HG03571 (cell line): ENCODE results near the gene UBE2D2.
A peak's percentile ranks its signal among the peaks of the same experiment; 100 is the strongest.

Source experiments
- ATAC-seq: cut with Tn5 transposase; IDR thresholded peaks from one replicate; pipeline ENCODE4 v1.9.1; 2021; ENCODE audit not compliant: unreplicated experiment

The UBE2D2 gene

GRCh38 chr5:139659695-139660101, 98.6 kb downstream of the UBE2D2 start:
- no peak for ATAC-seq

GRCh38 chr5:139660105-139660922, 99.2 kb downstream of the UBE2D2 start:
- ATAC-seq: no peak

- ATAC-seq: peak; percentile 30
Measured at GRCh38 chr5:139660923-139661814, 100.0 kb downstream of the UBE2D2 start.

GRCh38 chr5:139662617-139663016, 101.5 kb downstream of the UBE2D2 start:
- ATAC-seq: no peak

GRCh38 chr5:139663207-139664085, 102.3 kb downstream of the UBE2D2 start:
- no peak for ATAC-seq

- ATAC-seq: peak; percentile 30
Measured at GRCh38 chr5:139664086-139664693, 103.1 kb downstream of the UBE2D2 start.

- no peak for ATAC-seq
Measured at GRCh38 chr5:139664727-139665351, 103.7 kb downstream of the UBE2D2 start.

GRCh38 chr5:139665626-139666025, 104.5 kb downstream of the UBE2D2 start:
- ATAC-seq: no peak

GRCh38 chr5:139666551-139666950, 105.4 kb downstream of the UBE2D2 start:
- no peak for ATAC-seq

GRCh38 chr5:139667001-139667729, 106.0 kb downstream of the UBE2D2 start:
- no peak for ATAC-seq

- no peak for ATAC-seq
Measured at GRCh38 chr5:139667730-139668063, 106.6 kb downstream of the UBE2D2 start.

GRCh38 chr5:139668064-139668880, 107.1 kb downstream of the UBE2D2 start:
- ATAC-seq: no peak

GRCh38 chr5:139668924-139669661, 108.0 kb downstream of the UBE2D2 start:
- no peak for ATAC-seq

GRCh38 chr5:139669662-139670368, 108.7 kb downstream of the UBE2D2 start:
- ATAC-seq: peak; percentile 16

- peak; percentile 34 for ATAC-seq
Measured at GRCh38 chr5:139670369-139671095, 109.4 kb downstream of the UBE2D2 start.

GRCh38 chr5:139671096-139671841, 110.1 kb downstream of the UBE2D2 start:
- no peak for ATAC-seq
